Prostate gland (tissue), 2 donors: Measurements from ENCODE around the gene RAPGEF4.

ENCODE experiments used
- CTCF ChIP-seq, 4 experiments: fragments of 200-600 bp in 2 of 4; fragments of 450-650 bp in 2 of 4; sonication (generic) in 2 of 4; IDR thresholded peaks; 1 replicate in 3 of 4; 2 replicates in 1 of 4; pipeline ENCODE4 v1.5.1; 2016 to 2019; ENCODE audit warnings: antibody characterized with exemption in 4 of 4, mild to moderate bottlenecking in 2 of 4, moderate library complexity in 2 of 4
- POLR2A ChIP-seq: fragments of 450-650 bp; IDR thresholded peaks from one replicate; pipeline ENCODE4 v1.6.1; 2016; ENCODE audit warnings: antibody characterized with exemption, mild to moderate bottlenecking
- POLR2AphosphoS5 ChIP-seq: sonication (generic); formaldehyde crosslinking; IDR thresholded peaks from one replicate; pipeline ENCODE4 v1.6.1; 2017; ENCODE audit warnings: antibody characterized with exemption

DNA sequence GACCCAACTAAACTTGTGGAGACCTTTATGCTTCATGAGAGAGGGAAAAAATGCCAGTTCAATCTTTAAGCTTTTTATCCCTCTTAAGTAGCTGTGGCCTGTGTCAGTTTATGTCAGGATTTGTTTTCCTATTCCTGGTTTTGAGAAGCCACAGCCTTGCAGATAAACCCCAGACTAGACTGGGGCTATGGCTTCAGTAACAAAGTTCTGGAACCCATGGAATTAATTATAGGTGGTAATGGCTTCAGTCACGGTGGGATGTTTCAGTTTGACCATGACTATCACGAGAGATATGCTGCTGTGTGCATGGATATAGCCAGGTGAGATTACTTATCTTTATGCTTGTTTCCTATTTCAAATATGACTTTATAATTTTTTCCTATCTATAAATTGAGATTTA is 134.8 kb downstream of the RAPGEF4 start:
- TF ChIP-seq POLR2AphosphoS5: no peak
- TF ChIP-seq CTCF (IDR thresholded peaks at IDR 0.05): no peak
- no peak for TF ChIP-seq POLR2A
